Ovary (tissue), 3 donors: ENCODE data around the gene TBX4.

Source experiments
- EP300 ChIP-seq: sonication (generic); formaldehyde crosslinking; IDR thresholded peaks from one replicate; pipeline ENCODE4 v1.6.1; 2017; ENCODE audit warnings: antibody characterized with exemption
- POLR2A ChIP-seq: fragments of 450-650 bp; IDR thresholded peaks from one replicate; pipeline ENCODE4 v1.6.1; 2017; ENCODE audit warnings: antibody characterized with exemption, mild to moderate bottlenecking, moderate library complexity
- TF ChIP-seq, protein P1 (sequence below), 3 donors: fragments of 450-650 bp in 2 of 3; fragments of 200-600 bp in 1 of 3; IDR thresholded peaks; one replicate each; pipeline versions ENCODE4 v1.5.1 to v1.8.0; 2016 to 2022; ENCODE audit warnings: antibody characterized with exemption in 3 of 3, mild to moderate bottlenecking in 1 of 3
- donor health status: DM: no; HTN: no; CAD: no.

- no peak for TF ChIP-seq POLR2A
- TF ChIP-seq, protein P1, sequence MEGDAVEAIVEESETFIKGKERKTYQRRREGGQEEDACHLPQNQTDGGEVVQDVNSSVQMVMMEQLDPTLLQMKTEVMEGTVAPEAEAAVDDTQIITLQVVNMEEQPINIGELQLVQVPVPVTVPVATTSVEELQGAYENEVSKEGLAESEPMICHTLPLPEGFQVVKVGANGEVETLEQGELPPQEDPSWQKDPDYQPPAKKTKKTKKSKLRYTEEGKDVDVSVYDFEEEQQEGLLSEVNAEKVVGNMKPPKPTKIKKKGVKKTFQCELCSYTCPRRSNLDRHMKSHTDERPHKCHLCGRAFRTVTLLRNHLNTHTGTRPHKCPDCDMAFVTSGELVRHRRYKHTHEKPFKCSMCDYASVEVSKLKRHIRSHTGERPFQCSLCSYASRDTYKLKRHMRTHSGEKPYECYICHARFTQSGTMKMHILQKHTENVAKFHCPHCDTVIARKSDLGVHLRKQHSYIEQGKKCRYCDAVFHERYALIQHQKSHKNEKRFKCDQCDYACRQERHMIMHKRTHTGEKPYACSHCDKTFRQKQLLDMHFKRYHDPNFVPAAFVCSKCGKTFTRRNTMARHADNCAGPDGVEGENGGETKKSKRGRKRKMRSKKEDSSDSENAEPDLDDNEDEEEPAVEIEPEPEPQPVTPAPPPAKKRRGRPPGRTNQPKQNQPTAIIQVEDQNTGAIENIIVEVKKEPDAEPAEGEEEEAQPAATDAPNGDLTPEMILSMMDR (IDR thresholded peaks at IDR 0.05): no peak
- TF ChIP-seq EP300: no peak
Observed at GRCh38 chr17:61444831-61445230, 7.4 kb upstream of the TBX4 start.
